PC-9 (cell line): ENCODE measurements around the gene ELAVL3. TPM values are rescaled to one million over a fixed set of nuclear protein-coding genes. Genes with fewer than 3 reads are reported as not detected.
"Not testable (repeated sequence)": the region's sequence is repeated elsewhere in the genome, so short reads cannot be mapped to it uniquely, and the experiment has no call there.

ENCODE experiments used
- BruUV-seq: library from RNA; stranded (reverse); fragments of 400-500 nt; replicated peaks from 2 replicates; lab custom pipeline; 2021; lab: Mats Ljungman, UMichigan
- CTCF ChIA-PET: fragments of 300-600 bp; sonication (Branson Sonifier 250); formaldehyde crosslinking; loops from one replicate; lab custom pipeline; 2022; ENCODE audit warnings: antibody characterized with exemption; lab: Charles Lee
- POLR2A ChIA-PET: fragments of 300-600 bp; sonication (Branson Sonifier 250); formaldehyde crosslinking; loops from one replicate; lab custom pipeline; 2022; ENCODE audit warnings: antibody characterized with exemption; ENCODE audit not compliant: unreplicated experiment; lab: Charles Lee
- DNase-seq, 2 experiments: peaks; one replicate each; pipeline versions ENCODE4 v3.0.0 to v3.0.0-alpha.2; 2015 to 2022; ENCODE audit warnings: mixed read lengths in 1 of 2
- H2AFZ ChIP-seq: fragments of 200-600 bp; sonication (generic); 2 replicates; pipeline ENCODE4 v1.8.1; 2017; ENCODE audit warnings: antibody characterized with exemption
- H3F3A ChIP-seq: fragments of 200-600 bp; sonication (generic); 2 replicates; pipeline ENCODE4 v1.8.1; 2017; ENCODE audit warnings: antibody characterized with exemption, mild to moderate bottlenecking, low read depth; ENCODE audit not compliant: insufficient read depth
- H3K27ac ChIP-seq: fragments of 200-600 bp; sonication (generic); 2 replicates; pipeline ENCODE4 v1.6.1; 2016; ENCODE audit warnings: mixed run types
- H3K27me3 ChIP-seq: fragments of 200-600 bp; sonication (generic); 2 replicates; pipeline ENCODE4 v1.6.1; 2016; ENCODE audit warnings: low read depth, mixed run types; ENCODE audit not compliant: insufficient read depth
- H3K36me3 ChIP-seq: fragments of 200-600 bp; sonication (generic); 2 replicates; pipeline ENCODE4 v1.6.1; 2016; ENCODE audit warnings: low read depth, mixed run types
- H3K4me1 ChIP-seq: fragments of 200-600 bp; sonication (generic); replicated peaks from 2 replicates; pipeline ENCODE4 v1.6.1; 2016; ENCODE audit warnings: mixed run types; ENCODE audit not compliant: insufficient read depth
- H3K4me2 ChIP-seq: fragments of 200-600 bp; sonication (generic); 2 replicates; pipeline ENCODE4 v1.6.1; 2017; ENCODE audit warnings: mixed run types
- H3K4me3 ChIP-seq: fragments of 200-600 bp; sonication (generic); 2 replicates; pipeline ENCODE4 v1.6.1; 2016; ENCODE audit warnings: mixed run types
- H3K79me2 ChIP-seq: fragments of 200-600 bp; sonication (generic); 2 replicates; pipeline ENCODE4 v1.6.1; 2017; ENCODE audit warnings: low read depth, mixed run types
- H3K9me2 ChIP-seq: fragments of 200-600 bp; sonication (generic); 2 replicates; pipeline ENCODE4 v1.8.1; 2017; ENCODE audit warnings: mild to moderate bottlenecking; ENCODE audit not compliant: insufficient read depth
- H3K9me3 ChIP-seq: fragments of 200-600 bp; sonication (generic); 2 replicates; pipeline ENCODE4 v1.8.1; 2016; ENCODE audit warnings: low read depth; ENCODE audit not compliant: insufficient read depth
- H4K20me1 ChIP-seq: fragments of 200-600 bp; sonication (generic); 2 replicates; pipeline ENCODE4 v1.8.1; 2017; ENCODE audit not compliant: insufficient read depth
- CTCF ChIP-seq: fragments of 200-600 bp; sonication (generic); conservative IDR thresholded peaks from 2 replicates; pipeline ENCODE4 v1.6.1; 2017; ENCODE audit warnings: mixed run types, antibody characterized with exemption, mild to moderate bottlenecking, moderate library complexity
- EZH2 ChIP-seq: fragments of 200-600 bp; sonication (generic); IDR thresholded peaks from 2 replicates; pipeline ENCODE4 v1.8.0; 2017; ENCODE audit warnings: antibody characterized with exemption, low read depth
- intact Hi-C: fragments of 100-400 bp; cut with micrococcal nuclease; formaldehyde crosslinking; loops from one replicate; pipeline ENCODE4 v1.10.0; 2022; ENCODE audit not compliant: unreplicated experiment
- total RNA-seq: library from RNA; stranded (reverse); gene quantifications from 2 replicates; pipeline ENCODE4 v1.2.3, GENCODE V29; 2021

The ELAVL3 gene
- total RNA-seq, 1 experiment from 2014 or later, result not detected

GRCh38 chr19:11479090-11479897 lies 1.6 kb downstream of the ELAVL3 start:
- Histone ChIP-seq H2AFZ (no peak overlapping the region), H3K27me3 (no peaks in the 10 kb centered on the region), H3K9me3 (no peaks in the 10 kb centered on the region), H3K79me2 (no peaks in the 10 kb centered on the region), H3F3A (peaks cover 29% of the 10 kb centered on the region), H3K4me2 (no peak overlapping the region), H3K36me3 (no peaks in the 10 kb centered on the region), H3K4me1 (no peaks in the 10 kb centered on the region), H4K20me1 (0 out of 2 replicates have a peak, but pooled peaks cover 3% of the 10 kb centered on the region), H3K9me2 (no peaks in the 10 kb centered on the region), H3K4me3 (no peak overlapping the region), H3K27ac (no peak overlapping the region)
- CTCF ChIA-PET, result no interaction called here
- DNase-seq, result no peak
- intact Hi-C loops, result loop anchor here (5.0 kb wide), 1 partner anchor 97 kb away; the partner anchor contains the start of gene EPOR
- BruUV-seq, result no TSS peak
- POLR2A ChIA-PET, result no interaction called here
- TF ChIP-seq EZH2 (no peak), CTCF (no peak)

- Histone ChIP-seq H2AFZ (no peak overlapping the region), H3K27me3 (no peaks in the 10 kb centered on the region), H3K27ac (no peak overlapping the region), H3K9me3 (no peaks in the 10 kb centered on the region), H3K36me3 (no peaks in the 10 kb centered on the region), H3K4me3 (no peak overlapping the region), H3K79me2 (no peaks in the 10 kb centered on the region), H3F3A (peaks cover 29% of the 10 kb centered on the region), H3K9me2 (no peaks in the 10 kb centered on the region), H4K20me1 (0 out of 2 replicates have a peak, but pooled peaks cover 3% of the 10 kb centered on the region), H3K4me2 (no peak overlapping the region), H3K4me1 (no peaks in the 10 kb centered on the region)
- ChIA-PET CTCF (no interaction called here), POLR2A (no interaction called here)
- intact Hi-C loops, result loop anchor here (5.0 kb wide), 1 partner anchor 96 kb away; the partner anchor contains the start of gene EPOR
- no peak for TF ChIP-seq CTCF
- no peak for TF ChIP-seq EZH2
- BruUV-seq, result no TSS peak
- DNase-seq, result no peak
Measured at GRCh38 chr19:11478167-11479089, 2.4 kb downstream of the ELAVL3 start.

GRCh38 chr19:11475861-11476260 lies 5.0 kb downstream of the ELAVL3 start:
- H3K36me3 ChIP-seq, result no peaks in the 10 kb centered on the region
- H4K20me1 ChIP-seq, result no peaks in the 10 kb centered on the region
- ChIA-PET POLR2A (no interaction called here), CTCF (no interaction called here)
- no peaks in the 10 kb centered on the region for H3K9me2 ChIP-seq
- no TSS peak for BruUV-seq
- peaks cover 18% of the 10 kb centered on the region for H3F3A ChIP-seq
- no peaks in the 10 kb centered on the region for H3K4me1 ChIP-seq
- no peak overlapping the region for H3K4me3 ChIP-seq
- intact Hi-C loops, result loop anchor here (5.0 kb wide), 1 partner anchor 94 kb away; the partner anchor contains the start of gene EPOR
- no peaks in the 10 kb centered on the region for H3K27me3 ChIP-seq
- no peak overlapping the region for H3K4me2 ChIP-seq
- H2AFZ ChIP-seq, result no peak overlapping the region
- H3K27ac ChIP-seq, result no peak overlapping the region
- no peaks in the 10 kb centered on the region for H3K9me3 ChIP-seq
- TF ChIP-seq EZH2 (no peak), CTCF (no peak)
- no peak for DNase-seq
- H3K79me2 ChIP-seq, result no peaks in the 10 kb centered on the region

GRCh38 chr19:11475343-11475742 lies 5.5 kb downstream of the ELAVL3 start:
- H3K4me3 ChIP-seq, BruUV-seq, H3K27me3 ChIP-seq, H3K9me3 ChIP-seq, DNase-seq, H4K20me1 ChIP-seq, H3K79me2 ChIP-seq, H3K36me3 ChIP-seq, H3K4me2 ChIP-seq, H3K9me2 ChIP-seq, H3K4me1 ChIP-seq, H2AFZ ChIP-seq, POLR2A ChIA-PET, CTCF ChIA-PET, H3K27ac ChIP-seq: not testable (repeated sequence)
- H3F3A ChIP-seq, result peaks cover 18% of the 10 kb centered on the region
- intact Hi-C loops, result loop anchor here (5.0 kb wide), 1 partner anchor 93 kb away; the partner anchor contains the start of gene EPOR
